Neuronal stem cell (in vitro differentiated cells): Measurements from ENCODE around the gene PAQR6.

Experiments used
- DNase-seq: peaks from one replicate; pipeline ENCODE4 v3.0.0-alpha.2; 2013; ENCODE audit warnings: low spot score
- H2AFZ ChIP-seq: one replicate; pipeline ENCODE4 v1.6.1; 2013; ENCODE audit warnings: mild to moderate bottlenecking, low read length, inconsistent platforms
- H2AK5ac ChIP-seq: 2 replicates; pipeline ENCODE4 v1.6.1; 2013; ENCODE audit warnings: low read depth, mild to moderate bottlenecking, inconsistent platforms, low read length, moderate library complexity, mixed read lengths
- H2BK120ac ChIP-seq: 2 replicates; pipeline ENCODE4 v1.6.1; 2013; ENCODE audit warnings: low read depth, mild to moderate bottlenecking, inconsistent platforms, low read length, moderate library complexity, mixed read lengths
- H2BK12ac ChIP-seq: one replicate; pipeline ENCODE4 v1.6.1; 2013; ENCODE audit warnings: low read length, inconsistent platforms
- H2BK15ac ChIP-seq: 2 replicates; pipeline ENCODE4 v1.6.1; 2013; ENCODE audit warnings: mild to moderate bottlenecking, low read length, inconsistent platforms, mixed read lengths
- H2BK5ac ChIP-seq: one replicate; pipeline ENCODE4 v1.6.1; 2013; ENCODE audit warnings: inconsistent platforms, mild to moderate bottlenecking, low read length, moderate library complexity
- H3K14ac ChIP-seq: one replicate; pipeline ENCODE4 v1.6.1; 2013; ENCODE audit warnings: low read length, inconsistent platforms
- H3K18ac ChIP-seq: 2 replicates; pipeline ENCODE4 v1.6.1; 2013; ENCODE audit warnings: low read length, inconsistent platforms
- H3K23ac ChIP-seq: 2 replicates; pipeline ENCODE4 v1.6.1; 2013; ENCODE audit warnings: low read depth, mild to moderate bottlenecking, mixed read lengths, low read length, inconsistent platforms; ENCODE audit not compliant: poor library complexity
- H3K27ac ChIP-seq: replicated peaks from 3 replicates; pipeline ENCODE4 v1.5.1; 2013; ENCODE audit warnings: low read length, inconsistent platforms
- H3K27me3 ChIP-seq, 3 experiments: 2 replicates each; pipeline ENCODE4 v1.6.1; 2013; ENCODE audit warnings: low read length in 3 of 3, mild to moderate bottlenecking in 2 of 3, inconsistent platforms in 1 of 3, low read depth in 1 of 3, mixed read lengths in 1 of 3, moderate library complexity in 1 of 3; ENCODE audit not compliant: control insufficient read depth in 3 of 3, insufficient read depth in 3 of 3
- H3K36me3 ChIP-seq, 2 donors: replicated peaks in 1 of 2; 2 replicates each; pipeline ENCODE4 v1.6.1; 2013; ENCODE audit warnings: low read length in 2 of 2; ENCODE audit not compliant: control insufficient read depth in 2 of 2, insufficient read depth in 2 of 2
- H3K4ac ChIP-seq: 2 replicates; pipeline ENCODE4 v1.6.1; 2013; ENCODE audit warnings: inconsistent platforms, mild to moderate bottlenecking, low read length, moderate library complexity
- H3K4me1 ChIP-seq, 2 donors: 1 replicate in 1 of 2; 2 replicates in 1 of 2; pipeline ENCODE4 v1.6.1; 2013; ENCODE audit warnings: low read length in 2 of 2, low read depth in 1 of 2; ENCODE audit not compliant: control insufficient read depth in 2 of 2, insufficient read depth in 1 of 2
- H3K4me2 ChIP-seq: one replicate; pipeline ENCODE4 v1.6.1; 2013; ENCODE audit warnings: mild to moderate bottlenecking, low read length, inconsistent platforms; ENCODE audit not compliant: insufficient read depth, poor library complexity, severe bottlenecking
- H3K4me3 ChIP-seq, 2 donors: 2 replicates each; pipeline ENCODE4 v1.5.1; 2013; ENCODE audit warnings: low read length in 2 of 2, mild to moderate bottlenecking in 2 of 2, inconsistent platforms in 1 of 2, moderate library complexity in 1 of 2
- H3K79me1 ChIP-seq: one replicate; pipeline ENCODE4 v1.6.1; 2013; ENCODE audit warnings: low read depth, mild to moderate bottlenecking, inconsistent platforms, low read length, moderate library complexity
- H3K9ac ChIP-seq: one replicate; pipeline ENCODE4 v1.6.1; 2013; ENCODE audit warnings: mild to moderate bottlenecking, low read depth, low read length, inconsistent platforms; ENCODE audit not compliant: poor library complexity
- H3K9me3 ChIP-seq, 2 donors: replicated peaks in 1 of 2; 2 replicates each; pipeline versions ENCODE3 to v1.6.1; 2013; ENCODE audit warnings: low read length in 2 of 2, mild to moderate bottlenecking in 2 of 2, inconsistent platforms in 1 of 2, low read depth in 1 of 2, mixed read lengths in 1 of 2, moderate library complexity in 1 of 2; ENCODE audit not compliant: control insufficient read depth in 2 of 2, insufficient read depth in 1 of 2
- H4K8ac ChIP-seq: one replicate; pipeline ENCODE4 v1.6.1; 2013; ENCODE audit warnings: low read depth, mild to moderate bottlenecking, inconsistent platforms, low read length, moderate library complexity
- H4K91ac ChIP-seq: one replicate; pipeline ENCODE4 v1.6.1; 2013; ENCODE audit warnings: low read length, low read depth, mild to moderate bottlenecking, inconsistent platforms; ENCODE audit not compliant: poor library complexity
- WGBS, 2 donors: extraction: QIAGEN DNeasy Blood & Tissue Kit; methylation state at CpG; one replicate each; pipeline ENCODE4 v1.1.7; 2013; ENCODE audit warnings: missing lambda C conversion rate in 2 of 2, mixed read lengths in 1 of 2; ENCODE audit not compliant: insufficient read length in 2 of 2, insufficient replicate concordance in 1 of 2; ENCODE audit errors: extremely low coverage in 2 of 2; 5-methylcytosine and 5-hydroxymethylcytosine counted together

PAQR6 gene

DNA sequence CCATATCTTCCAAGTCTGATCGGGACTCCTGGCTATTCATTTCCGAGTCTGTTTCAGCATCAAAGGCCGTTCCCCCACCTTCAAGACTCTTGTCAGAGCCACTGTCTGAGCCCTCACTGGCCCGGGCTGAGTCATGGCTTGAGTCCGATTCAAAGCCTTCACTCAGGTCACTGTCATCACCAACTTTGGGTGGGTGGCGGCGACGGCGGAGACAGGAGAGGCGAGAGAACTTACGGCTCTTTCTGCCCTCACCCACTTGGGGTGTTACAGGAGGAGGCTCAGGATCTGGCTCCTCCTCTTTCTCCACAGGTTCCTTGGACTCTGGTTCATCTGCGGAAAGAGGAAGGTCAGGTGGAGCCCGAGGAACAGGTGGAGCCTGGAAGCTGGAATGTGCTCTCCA lies 18.2 kb upstream of the PAQR6 start:
- Histone ChIP-seq H4K8ac (no peak overlapping the region), H2BK12ac (no peak overlapping the region), H2BK120ac (no peak overlapping the region), H3K4me3 (no peak overlapping the region), H3K4me1 (no peaks in the 10 kb centered on the region), H3K23ac (peak overlapping the region; percentile 56), H2AFZ (no peak overlapping the region), H2BK5ac (no peak overlapping the region), H4K91ac (no peak overlapping the region), H3K9ac (no peak overlapping the region), H3K27ac (no peak overlapping the region), H3K4ac (no peak overlapping the region), H3K14ac (no peak overlapping the region), H3K4me2 (no peak overlapping the region), H3K36me3 (peaks cover 54 to 91% of the 10 kb centered on the region in 2 donors), H2BK15ac (no peak overlapping the region), H3K27me3 (no peaks in the 10 kb centered on the region), H2AK5ac (no peak overlapping the region), H3K9me3 (no peaks in the 10 kb centered on the region), H3K18ac (no peak overlapping the region), H3K79me1 (peaks cover 5% of the 10 kb centered on the region)
- no peak for DNase-seq
- no CpG with 5 or more reads among the region's 13 CpGs for WGBS, 2 donors

DNA sequence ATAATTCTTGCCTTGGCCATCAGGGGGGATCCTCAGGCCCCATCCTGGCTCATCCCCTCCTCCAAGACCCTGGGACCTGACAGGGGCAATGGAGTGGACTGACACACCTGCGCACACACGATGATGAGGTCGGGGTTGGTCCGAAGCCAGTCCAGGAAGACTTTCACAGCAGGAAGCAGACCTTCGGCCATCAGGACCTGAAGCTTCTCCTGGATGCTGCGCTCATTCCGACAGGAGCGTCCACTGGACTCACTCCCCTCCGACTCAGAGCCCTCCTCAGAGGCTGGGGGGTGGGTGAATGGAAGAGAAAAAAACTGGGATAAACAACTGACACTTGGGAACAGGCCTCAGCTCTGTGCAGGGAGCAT lies 15.4 kb upstream of the PAQR6 start:
- Histone ChIP-seq H2AK5ac (no peak overlapping the region), H3K27ac (no peak overlapping the region), H3K18ac (no peak overlapping the region), H3K9me3 (no peaks in the 10 kb centered on the region), H3K9ac (no peak overlapping the region), H2BK5ac (no peak overlapping the region), H3K79me1 (peaks cover 5% of the 10 kb centered on the region), H3K23ac (no peak overlapping the region), H3K4me3 (no peak overlapping the region), H2BK120ac (no peak overlapping the region), H2AFZ (no peak overlapping the region), H4K91ac (no peak overlapping the region), H3K27me3 (peaks cover 0 to 2% (median 0%) of the 10 kb centered on the region in 3 experiments), H3K4me2 (no peak overlapping the region), H2BK12ac (no peak overlapping the region), H3K4ac (no peak overlapping the region), H4K8ac (no peak overlapping the region), H2BK15ac (no peak overlapping the region), H3K36me3 (peaks cover 70 to 95% of the 10 kb centered on the region in 2 donors), H3K4me1 (no peaks in the 10 kb centered on the region), H3K14ac (no peak overlapping the region)
- DNase-seq: no peak
- no CpG with 5 or more reads among the region's 9 CpGs for WGBS, 2 donors

GRCh38 chr1:156262461-156263287 lies 14.8 kb upstream of the PAQR6 start:
- DNase-seq: no peak
- no CpG with 5 or more reads among the region's 9 CpGs for WGBS, 2 donors
- Histone ChIP-seq H3K4me3 (no peak overlapping the region), H3K23ac (no peak overlapping the region), H2BK12ac (no peak overlapping the region), H3K79me1 (peaks cover 5% of the 10 kb centered on the region), H3K4me2 (no peak overlapping the region), H3K27me3 (peaks cover 0 to 2% (median 0%) of the 10 kb centered on the region in 3 experiments), H3K4me1 (no peaks in the 10 kb centered on the region), H3K36me3 (peaks cover 70 to 95% of the 10 kb centered on the region in 2 donors), H3K18ac (no peak overlapping the region), H3K27ac (no peak overlapping the region), H2BK15ac (no peak overlapping the region), H2AFZ (no peak overlapping the region), H2BK120ac (no peak overlapping the region), H3K14ac (no peak overlapping the region), H4K91ac (no peak overlapping the region), H2AK5ac (no peak overlapping the region), H3K9me3 (no peaks in the 10 kb centered on the region), H3K4ac (no peak overlapping the region), H2BK5ac (no peak overlapping the region), H3K9ac (no peak overlapping the region), H4K8ac (no peak overlapping the region)

DNA sequence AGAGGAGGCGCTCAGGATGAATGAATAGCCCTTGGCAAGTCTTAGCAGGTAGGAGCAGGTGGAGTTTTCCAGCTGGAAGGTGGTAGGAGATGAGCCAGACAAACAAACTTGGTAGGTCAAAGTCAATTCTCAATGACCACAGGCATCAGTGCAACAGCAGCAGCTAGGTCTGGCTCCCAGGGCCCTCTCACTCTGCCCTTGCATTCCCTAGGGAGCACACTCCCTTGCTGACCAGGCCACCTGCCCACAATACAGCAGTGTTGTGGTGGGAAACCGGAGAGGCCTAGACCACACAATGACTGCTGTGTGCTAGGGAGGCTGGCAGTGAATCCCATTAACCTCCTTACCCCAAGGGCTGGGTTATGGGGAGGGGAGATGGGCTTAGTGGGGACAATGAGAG lies 13.0 kb upstream of the PAQR6 start:
- no peak overlapping the region for H2BK5ac ChIP-seq
- H2BK15ac ChIP-seq: no peak overlapping the region
- H3K4ac ChIP-seq: no peak overlapping the region
- no peak overlapping the region for H3K14ac ChIP-seq
- DNase-seq: no peak
- H3K9me3 ChIP-seq: no peaks in the 10 kb centered on the region
- H2BK12ac ChIP-seq: no peak overlapping the region
- no peak overlapping the region for H3K23ac ChIP-seq
- H2BK120ac ChIP-seq: no peak overlapping the region
- H2AK5ac ChIP-seq: no peak overlapping the region
- WGBS, 2 donors: no CpG with 5 or more reads among the region's 2 CpGs
- H4K8ac ChIP-seq: no peak overlapping the region
- no peak overlapping the region for H3K27ac ChIP-seq
- H3K27me3 ChIP-seq: peaks cover 0 to 2% (median 0%) of the 10 kb centered on the region in 3 experiments
- H2AFZ ChIP-seq: no peak overlapping the region
- no peak overlapping the region for H3K4me2 ChIP-seq
- H3K36me3 ChIP-seq: peaks cover 63 to 94% of the 10 kb centered on the region in 2 donors
- no peaks in the 10 kb centered on the region for H3K4me1 ChIP-seq
- H3K4me3 ChIP-seq: no peak overlapping the region
- H3K18ac ChIP-seq: no peak overlapping the region
- H3K79me1 ChIP-seq: peaks cover 3% of the 10 kb centered on the region
- H4K91ac ChIP-seq: no peak overlapping the region
- H3K9ac ChIP-seq: no peak overlapping the region
